Mesenchymal stem cell (in vitro differentiated cells and primary cell): ENCODE data around the gene PITX2.

Experiments used
- DNase-seq: peaks from one replicate; pipeline ENCODE4 v3.0.0-alpha.2; 2013
- H2AFZ ChIP-seq: one replicate; pipeline ENCODE4 v1.6.1; 2013; ENCODE audit warnings: low read depth, mild to moderate bottlenecking, control low read depth, inconsistent platforms, low read length, moderate library complexity
- H2AK5ac ChIP-seq: 2 replicates; pipeline ENCODE4 v1.6.1; 2013; ENCODE audit warnings: low read length, moderate library complexity, mild to moderate bottlenecking, inconsistent platforms; ENCODE audit not compliant: severe bottlenecking
- H2BK120ac ChIP-seq: one replicate; pipeline ENCODE4 v1.6.1; 2013; ENCODE audit warnings: low read depth, mild to moderate bottlenecking, inconsistent platforms, low read length, moderate library complexity
- H2BK12ac ChIP-seq, 2 experiments: one replicate each; pipeline ENCODE4 v1.6.1; 2013; ENCODE audit warnings: inconsistent platforms in 2 of 2, low read length in 2 of 2, mild to moderate bottlenecking in 2 of 2, moderate library complexity in 2 of 2, control low read depth in 1 of 2
- H2BK15ac ChIP-seq: one replicate; pipeline ENCODE4 v1.6.1; 2013; ENCODE audit warnings: mild to moderate bottlenecking, low read depth, inconsistent platforms; ENCODE audit not compliant: poor library complexity, severe bottlenecking
- H2BK5ac ChIP-seq: 2 replicates; pipeline ENCODE4 v1.6.1; 2013; ENCODE audit warnings: low read depth, mild to moderate bottlenecking, low read length, control low read depth, inconsistent platforms; ENCODE audit not compliant: poor library complexity, severe bottlenecking
- H3K14ac ChIP-seq, 2 experiments: one replicate each; pipeline ENCODE4 v1.6.1; 2013; ENCODE audit warnings: inconsistent platforms in 2 of 2, low read length in 2 of 2, control low read depth in 1 of 2, mild to moderate bottlenecking in 1 of 2, moderate library complexity in 1 of 2
- H3K18ac ChIP-seq, 2 experiments: one replicate each; pipeline ENCODE4 v1.6.1; 2013; ENCODE audit warnings: inconsistent platforms in 2 of 2, low read length in 2 of 2, control low read depth in 1 of 2, low read depth in 1 of 2, mild to moderate bottlenecking in 1 of 2
- H3K23ac ChIP-seq, 2 experiments: one replicate each; pipeline ENCODE4 v1.6.1; 2013; ENCODE audit warnings: inconsistent platforms in 2 of 2, low read length in 2 of 2, mild to moderate bottlenecking in 2 of 2, moderate library complexity in 2 of 2, control low read depth in 1 of 2
- H3K27ac ChIP-seq: 2 replicates; pipeline ENCODE4 v1.5.1; 2013; ENCODE audit warnings: mild to moderate bottlenecking, moderate library complexity, low read length, control low read depth, inconsistent platforms; ENCODE audit not compliant: poor library complexity, severe bottlenecking
- H3K27me3 ChIP-seq, 2 experiments: 2 replicates each; pipeline versions ENCODE4 v1.6.1 to v1.7.0; 2013; ENCODE audit warnings: low read length in 2 of 2, mild to moderate bottlenecking in 2 of 2, moderate library complexity in 2 of 2, control low read depth in 1 of 2, inconsistent platforms in 1 of 2; ENCODE audit not compliant: control insufficient read depth in 1 of 2, insufficient read depth in 1 of 2
- H3K36me3 ChIP-seq, 2 experiments: 2 replicates each; pipeline versions ENCODE4 v1.6.1 to v1.7.0; 2013; ENCODE audit warnings: low read length in 2 of 2, control low read depth in 1 of 2, inconsistent platforms in 1 of 2, low read depth in 1 of 2, mild to moderate bottlenecking in 1 of 2; ENCODE audit not compliant: insufficient read depth in 2 of 2, control insufficient read depth in 1 of 2
- H3K4ac ChIP-seq, 2 experiments: one replicate each; pipeline ENCODE4 v1.6.1; 2013; ENCODE audit warnings: inconsistent platforms in 2 of 2, low read length in 2 of 2, mild to moderate bottlenecking in 2 of 2, moderate library complexity in 2 of 2, control low read depth in 1 of 2, low read depth in 1 of 2
- H3K4me1 ChIP-seq: 2 replicates; pipeline ENCODE4 v1.6.1; 2013; ENCODE audit warnings: low read depth, low read length, control low read depth; ENCODE audit not compliant: control insufficient read depth, insufficient read depth
- H3K4me2 ChIP-seq: 2 replicates; pipeline ENCODE4 v1.6.1; 2013; ENCODE audit warnings: low read length, mild to moderate bottlenecking, inconsistent platforms; ENCODE audit not compliant: poor library complexity, severe bottlenecking
- H3K4me3 ChIP-seq, 2 experiments: 2 replicates each; pipeline versions ENCODE4 v1.5.1 to v1.7.0; 2013; ENCODE audit warnings: low read length in 2 of 2, mild to moderate bottlenecking in 2 of 2, control low read depth in 1 of 2, low read depth in 1 of 2; ENCODE audit not compliant: insufficient read depth in 1 of 2
- H3K79me1 ChIP-seq: replicated peaks from 2 replicates; pipeline ENCODE4 v1.6.1; 2013; ENCODE audit warnings: mild to moderate bottlenecking, control low read depth, low read length, inconsistent platforms; ENCODE audit not compliant: poor library complexity, severe bottlenecking
- H3K9ac ChIP-seq: 2 replicates; pipeline ENCODE4 v1.7.0; 2013; ENCODE audit warnings: mild to moderate bottlenecking, low read length, moderate library complexity
- H3K9me3 ChIP-seq: 2 replicates; pipeline ENCODE4 v1.7.0; 2013; ENCODE audit warnings: mild to moderate bottlenecking, low read length; ENCODE audit not compliant: control insufficient read depth
- H4K8ac ChIP-seq: one replicate; pipeline ENCODE4 v1.6.1; 2013; ENCODE audit warnings: inconsistent platforms, mild to moderate bottlenecking, low read length, moderate library complexity
- H4K91ac ChIP-seq: one replicate; pipeline ENCODE4 v1.6.1; 2013; ENCODE audit warnings: mild to moderate bottlenecking, low read length, inconsistent platforms
- WGBS: methylation state at CpG from one replicate; pipeline ENCODE4 v1.1.7; 2013; ENCODE audit warnings: mixed read lengths; 5-methylcytosine and 5-hydroxymethylcytosine counted together

PITX2 gene

GRCh38 chr4:110614173-110614963, 8.5 kb downstream of the PITX2 start:
- no peak overlapping the region for H3K9ac ChIP-seq
- no peak overlapping the region for H2BK15ac ChIP-seq
- H2AK5ac ChIP-seq, result no peak overlapping the region
- peak overlapping the region in 1 of 2 experiments; percentile 96 for H3K4ac ChIP-seq
- H4K8ac ChIP-seq, result peak overlapping the region; percentile 83
- no peak overlapping the region for H3K4me3 ChIP-seq
- no peak overlapping the region for H3K14ac ChIP-seq
- peak overlapping the region; percentile 59 for H2BK120ac ChIP-seq
- peaks cover 66 to 69% of the 10 kb centered on the region in 2 experiments for H3K27me3 ChIP-seq
- H3K4me2 ChIP-seq, result no peak overlapping the region
- WGBS, result 9% methylated on average over 18 of the region's 27 CpGs
- peak overlapping the region; percentile 63 to 89 for H3K18ac ChIP-seq
- H3K79me1 ChIP-seq, result no peaks in the 10 kb centered on the region
- H3K9me3 ChIP-seq, result no peaks in the 10 kb centered on the region
- no peak overlapping the region for H2AFZ ChIP-seq
- no peak overlapping the region for H3K27ac ChIP-seq
- peaks cover 0 to 11% of the 10 kb centered on the region in 2 experiments for H3K36me3 ChIP-seq
- DNase-seq, result peak; percentile 52
- no peak overlapping the region for H2BK5ac ChIP-seq
- H3K23ac ChIP-seq, result peak overlapping the region in 1 of 2 experiments; percentile 7
- H3K4me1 ChIP-seq, result peaks cover 32% of the 10 kb centered on the region
- H4K91ac ChIP-seq, result peak overlapping the region; percentile 95
- peak overlapping the region in 1 of 2 experiments; percentile 55 for H2BK12ac ChIP-seq

DNA sequence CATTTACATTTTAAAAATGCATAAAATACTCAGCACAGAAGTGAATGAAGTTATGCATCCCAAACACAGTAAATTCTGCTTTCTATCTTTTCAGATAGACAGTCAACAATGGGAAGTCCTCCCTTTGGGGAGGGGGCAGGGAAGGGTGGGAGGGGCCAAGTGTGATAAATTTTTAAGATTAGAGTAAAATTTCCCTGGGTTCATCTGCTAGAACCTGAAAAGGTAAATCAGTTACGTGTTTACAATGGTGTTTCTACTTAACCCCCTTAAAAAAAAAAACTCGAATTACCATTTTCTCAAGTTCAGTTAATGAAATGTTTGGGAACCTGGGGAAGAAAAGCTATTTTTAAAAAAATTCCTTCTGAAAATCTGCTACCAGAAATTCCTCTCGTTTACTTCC, 9.1 kb downstream of the PITX2 start:
- H4K8ac ChIP-seq, result no peak overlapping the region
- no peak overlapping the region for H3K4ac ChIP-seq
- no peak overlapping the region for H2BK12ac ChIP-seq
- H3K79me1 ChIP-seq, result no peaks in the 10 kb centered on the region
- H3K4me2 ChIP-seq, result no peak overlapping the region
- H3K4me3 ChIP-seq, result no peak overlapping the region
- H2BK120ac ChIP-seq, result no peak overlapping the region
- no peak overlapping the region for H3K18ac ChIP-seq
- H2AFZ ChIP-seq, result no peak overlapping the region
- H4K91ac ChIP-seq, result no peak overlapping the region
- H3K4me1 ChIP-seq, result peaks cover 32% of the 10 kb centered on the region
- DNase-seq, result no peak
- no peak overlapping the region for H2BK15ac ChIP-seq
- WGBS, result 0% methylated on average over 1 of the region's 3 CpGs
- H2AK5ac ChIP-seq, result no peak overlapping the region
- no peak overlapping the region for H3K14ac ChIP-seq
- no peak overlapping the region for H2BK5ac ChIP-seq
- peak overlapping the region in 1 of 2 experiments; percentile 7 for H3K23ac ChIP-seq
- H3K9me3 ChIP-seq, result no peaks in the 10 kb centered on the region
- no peak overlapping the region for H3K27ac ChIP-seq
- peaks cover 0 to 11% of the 10 kb centered on the region in 2 experiments for H3K36me3 ChIP-seq
- peaks cover 60 to 74% of the 10 kb centered on the region in 2 experiments for H3K27me3 ChIP-seq
- no peak overlapping the region for H3K9ac ChIP-seq

- Histone ChIP-seq H3K4me1 (peaks cover 27% of the 10 kb centered on the region), H2BK12ac (no peak overlapping the region), H3K27ac (no peak overlapping the region), H4K8ac (peak overlapping the region; percentile 52), H3K36me3 (peaks cover 0 to 5% of the 10 kb centered on the region in 2 experiments), H2AFZ (no peak overlapping the region), H2BK120ac (no peak overlapping the region), H2BK15ac (peak overlapping the region; percentile 8), H2AK5ac (no peak overlapping the region), H3K4ac (no peak overlapping the region), H3K9ac (no peak overlapping the region), H4K91ac (no peak overlapping the region), H2BK5ac (no peak overlapping the region), H3K18ac (no peak overlapping the region), H3K4me2 (no peak overlapping the region), H3K79me1 (no peaks in the 10 kb centered on the region), H3K9me3 (no peaks in the 10 kb centered on the region), H3K23ac (no peak overlapping the region), H3K4me3 (no peak overlapping the region), H3K27me3 (peaks cover 50 to 81% of the 10 kb centered on the region in 2 experiments), H3K14ac (no peak overlapping the region)
- 83% methylated on average over 22 of the region's 23 CpGs for WGBS
- DNase-seq, result no peak
Observed at GRCh38 chr4:110612631-110613269, 10.1 kb downstream of the PITX2 start.

- no peak overlapping the region for H3K27ac ChIP-seq
- H3K9ac ChIP-seq, result no peak overlapping the region
- 79% methylated on average over 28 of the region's 30 CpGs for WGBS
- no peak overlapping the region for H2AFZ ChIP-seq
- H3K23ac ChIP-seq, result no peak overlapping the region
- peak; percentile 52 for DNase-seq
- H3K4me2 ChIP-seq, result no peak overlapping the region
- no peak overlapping the region for H3K18ac ChIP-seq
- no peak overlapping the region for H2BK12ac ChIP-seq
- H3K4ac ChIP-seq, result peak overlapping the region in 1 of 2 experiments; percentile 44
- H2BK120ac ChIP-seq, result no peak overlapping the region
- no peaks in the 10 kb centered on the region for H3K79me1 ChIP-seq
- H2AK5ac ChIP-seq, result no peak overlapping the region
- peaks cover 27% of the 10 kb centered on the region for H3K4me1 ChIP-seq
- H3K9me3 ChIP-seq, result no peaks in the 10 kb centered on the region
- peak overlapping the region; percentile 87 for H4K8ac ChIP-seq
- no peak overlapping the region for H2BK5ac ChIP-seq
- H4K91ac ChIP-seq, result no peak overlapping the region
- H3K36me3 ChIP-seq, result no peaks in the 10 kb centered on the region
- H3K4me3 ChIP-seq, result peak overlapping the region in 1 of 2 experiments; percentile 73
- no peak overlapping the region for H3K14ac ChIP-seq
- H3K27me3 ChIP-seq, result peaks cover 45 to 81% of the 10 kb centered on the region in 2 experiments
- H2BK15ac ChIP-seq, result no peak overlapping the region
Observed at GRCh38 chr4:110611968-110612447, 10.9 kb downstream of the PITX2 start.
